H1 (cell line): ENCODE measurements around the gene SLC18A3.

Experiments used
- CEBPB ChIP-seq: IDR thresholded peaks from 2 replicates; pipeline ENCODE4 v1.6.1; 2012; ENCODE audit warnings: low read depth, low read length
- CTCF ChIP-seq, 3 experiments: IDR thresholded peaks; 1 replicate in 2 of 3; 2 replicates in 1 of 3; pipeline versions ENCODE4 v1.5.1 to v1.6.1; 2011; ENCODE audit warnings: low read length in 3 of 3, mild to moderate bottlenecking in 3 of 3, inconsistent platforms in 2 of 3, low read depth in 1 of 3, moderate library complexity in 1 of 3; ENCODE audit not compliant: insufficient read depth in 1 of 3; ENCODE audit errors: control extremely low read depth in 1 of 3
- E2F6 ChIP-seq: IDR thresholded peaks from 2 replicates; pipeline ENCODE4 v1.6.1; 2012; ENCODE audit warnings: inconsistent platforms
- EP300 ChIP-seq, 2 experiments: IDR thresholded peaks; 1 replicate in 1 of 2; 2 replicates in 1 of 2; pipeline ENCODE4 v1.6.1; 2011 to 2012; ENCODE audit warnings: low read depth in 2 of 2, low read length in 2 of 2, mild to moderate bottlenecking in 2 of 2, borderline replicate concordance in 1 of 2, inconsistent platforms in 1 of 2, moderate library complexity in 1 of 2
- GABPA ChIP-seq: IDR thresholded peaks from 2 replicates; pipeline ENCODE4 v1.6.1; 2011; ENCODE audit warnings: mild to moderate bottlenecking, low read length, moderate library complexity, borderline replicate concordance; ENCODE audit not compliant: insufficient read depth
- HDAC6 ChIP-seq: IDR thresholded peaks from one replicate; pipeline ENCODE4 v1.7.1; 2012; ENCODE audit warnings: low read depth, mild to moderate bottlenecking, inconsistent platforms, low read length, moderate library complexity
- NANOG ChIP-seq: IDR thresholded peaks from 2 replicates; pipeline ENCODE4 v1.6.1; 2011; ENCODE audit warnings: low read length, low read depth, mild to moderate bottlenecking, inconsistent platforms; ENCODE audit not compliant: insufficient read depth, poor library complexity, severe bottlenecking
- POLR2A ChIP-seq, 2 experiments: IDR thresholded peaks; 1 replicate in 1 of 2; 2 replicates in 1 of 2; pipeline ENCODE4 v1.6.1; 2011; ENCODE audit warnings: low read depth in 2 of 2, low read length in 2 of 2, mild to moderate bottlenecking in 2 of 2; ENCODE audit errors: control extremely low read depth in 1 of 2
- POLR2AphosphoS5 ChIP-seq: IDR thresholded peaks from 2 replicates; pipeline ENCODE4 v1.6.1; 2011; ENCODE audit warnings: low read depth, low read length
- SRF ChIP-seq: IDR thresholded peaks from 2 replicates; pipeline ENCODE4 v1.6.1; 2011; ENCODE audit warnings: mild to moderate bottlenecking, low read depth, low read length, moderate library complexity
- SUZ12 ChIP-seq: fragments of 200-600 bp; sonication (generic); IDR thresholded peaks from 2 replicates; pipeline ENCODE4 v1.6.1; 2012; ENCODE audit warnings: mild to moderate bottlenecking, inconsistent platforms, low read length, moderate library complexity, mixed read lengths
- TAF7 ChIP-seq: optimal IDR thresholded peaks from 2 replicates; pipeline ENCODE3; 2011; ENCODE audit warnings: low read depth, mild to moderate bottlenecking, inconsistent platforms, low read length, moderate library complexity, borderline replicate concordance
- ZNF274 ChIP-seq: IDR thresholded peaks from 2 replicates; pipeline ENCODE4 v1.7.0; 2012; ENCODE audit warnings: low read length, borderline replicate concordance; ENCODE audit errors: extremely low read depth

DNA sequence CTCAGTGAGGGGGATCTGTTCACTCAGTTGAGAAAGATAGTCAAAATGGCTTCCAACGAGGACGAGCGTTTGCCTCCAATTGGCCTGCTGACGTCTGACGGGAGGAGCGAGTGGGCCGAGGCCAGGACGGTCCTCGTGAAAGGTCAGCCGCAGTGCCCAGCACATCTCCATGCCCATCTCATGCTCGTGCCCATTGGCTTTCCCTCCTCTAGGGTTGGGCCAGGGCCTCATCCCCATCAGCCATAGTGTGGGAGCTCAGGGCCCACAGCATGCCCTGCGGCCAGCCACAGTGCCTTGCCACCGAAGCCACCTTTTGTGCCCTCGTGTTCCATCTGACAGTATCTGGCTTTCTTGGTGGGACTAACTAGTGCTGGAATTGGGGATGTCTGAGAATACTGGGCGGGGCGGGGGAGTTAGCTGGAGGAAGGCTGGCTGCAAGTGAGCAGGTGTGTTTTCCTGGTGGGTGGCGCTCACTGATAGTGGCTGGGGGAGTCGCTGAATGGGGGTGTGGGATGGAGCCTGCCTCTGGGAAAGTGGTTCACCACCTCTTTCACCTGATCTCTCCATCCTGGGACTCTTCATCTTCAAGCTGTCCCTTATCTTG lies 17.6 kb downstream of the SLC18A3 start:
- TF ChIP-seq POLR2A (IDR thresholded peaks at IDR 0.05; ENCODE audit: control extremely low read depth in 1 of 2, low read depth in 2 of 2, low read length in 2 of 2) (no peak), CTCF (IDR thresholded peaks at IDR 0.05; ENCODE audit: control extremely low read depth in 1 of 3, insufficient read depth in 1 of 3, low read depth in 1 of 3, low read length in 3 of 3) (no peak), CEBPB (no peak), SRF (no peak), E2F6 (no peak), SUZ12 (no peak), GABPA (no peak), HDAC6 (no peak), NANOG (no peak), EP300 (IDR thresholded peaks at IDR 0.05; ENCODE audit: borderline replicate concordance in 1 of 2, low read depth in 2 of 2, low read length in 2 of 2) (no peak), TAF7 (no peak), POLR2AphosphoS5 (no peak), ZNF274 (no peak)
